Fibroblast of lung (primary cell): ENCODE results near the gene TEX52. TPM values are rescaled to one million over a fixed set of nuclear protein-coding genes. Genes with fewer than 3 reads are reported as not detected.
A peak's percentile ranks its signal among the peaks of the same experiment; 100 is the strongest.

Source experiments
- DNase-seq, 2 donors: peaks; one replicate each; pipeline versions ENCODE4 v3.0.0 to v3.0.0-alpha.2; 2010; ENCODE audit warnings: low read depth in 2 of 2
- H2AFZ ChIP-seq: 2 replicates; pipeline ENCODE4 v1.5.1; 2012; ENCODE audit warnings: low read length, control low read depth, inconsistent platforms
- H3K27ac ChIP-seq: 2 replicates; pipeline ENCODE4 v1.5.1; 2011; ENCODE audit warnings: low read length, control low read depth; ENCODE audit not compliant: insufficient read depth
- H3K27me3 ChIP-seq: 2 replicates; pipeline ENCODE4 v1.5.1; 2011; ENCODE audit warnings: mild to moderate bottlenecking, low read length; ENCODE audit not compliant: control insufficient read depth, insufficient read depth
- H3K36me3 ChIP-seq: 2 replicates; pipeline ENCODE4 v1.5.1; 2011; ENCODE audit warnings: low read length; ENCODE audit not compliant: control insufficient read depth, insufficient read depth
- H3K4me1 ChIP-seq: 2 replicates; pipeline ENCODE4 v1.5.1; 2011; ENCODE audit warnings: low read length; ENCODE audit not compliant: control insufficient read depth, insufficient read depth; ENCODE audit errors: extremely low read depth
- H3K4me2 ChIP-seq: 2 replicates; pipeline ENCODE4 v1.5.1; 2011; ENCODE audit warnings: low read length, control low read depth; ENCODE audit not compliant: insufficient read depth; ENCODE audit errors: extremely low read depth
- H3K4me3 ChIP-seq, 4 experiments: fragments of 200-600 bp in 1 of 4; sonication (generic) in 1 of 4; replicated peaks in 1 of 4; 2 replicates each; pipeline ENCODE4 v1.5.1; 2011 to 2016; ENCODE audit warnings: low read length in 4 of 4, low read depth in 3 of 4, mild to moderate bottlenecking in 3 of 4, control low read depth in 2 of 4, inconsistent platforms in 1 of 4, mixed read lengths in 1 of 4; ENCODE audit not compliant: insufficient read depth in 1 of 4; ENCODE audit errors: control extremely low read depth in 1 of 4
- H3K79me2 ChIP-seq: 2 replicates; pipeline ENCODE4 v1.5.1; 2012; ENCODE audit warnings: mild to moderate bottlenecking, low read length, inconsistent platforms; ENCODE audit not compliant: control insufficient read depth, insufficient read depth
- H3K9ac ChIP-seq: 2 replicates; pipeline ENCODE4 v1.5.1; 2011; ENCODE audit warnings: mild to moderate bottlenecking, low read length, control low read depth; ENCODE audit not compliant: insufficient read depth
- H3K9me3 ChIP-seq: 2 replicates; pipeline ENCODE4 v1.5.1; 2012; ENCODE audit warnings: low read depth, low read length; ENCODE audit not compliant: control insufficient read depth, insufficient read depth
- H4K20me1 ChIP-seq: 2 replicates; pipeline ENCODE4 v1.5.1; 2011; ENCODE audit warnings: low read length; ENCODE audit not compliant: control insufficient read depth, insufficient read depth; ENCODE audit errors: extremely low read depth
- CTCF ChIP-seq, 2 donors: IDR thresholded peaks in 1 of 2; conservative IDR thresholded peaks in 1 of 2; 1 replicate in 1 of 2; 2 replicates in 1 of 2; pipeline ENCODE4 v1.5.1; 2011 to 2012; ENCODE audit warnings: low read length in 2 of 2, control low read depth in 1 of 2, inconsistent platforms in 1 of 2, low read depth in 1 of 2, mild to moderate bottlenecking in 1 of 2
- EZH2 ChIP-seq: IDR thresholded peaks from 2 replicates; pipeline ENCODE4 v1.5.1; 2012; ENCODE audit warnings: low read length, control low read depth, mild to moderate bottlenecking; ENCODE audit errors: missing control alignments
- polyA plus RNA-seq, 2 donors: library from polyadenylated mRNA; depleted of rRNA in 1 of 2; stranded (reverse) in 1 of 2; unstranded in 1 of 2; fragments of >200 nt; gene quantifications; 2 replicates each; pipeline ENCODE4 v1.2.1, GENCODE V29; 2011 to 2012; ENCODE audit warnings: missing spikeins in 1 of 2
- total RNA-seq: library from RNA; depleted of rRNA; stranded (reverse); fragments of >200 nt; gene quantifications from 2 replicates; pipeline ENCODE4 v1.2.1, GENCODE V29; 2014

The TEX52 gene
- total and polyA plus RNA-seq, 2 donors (not counting 1 experiment from before 2014, with no cell fraction given) = not detected

DNA sequence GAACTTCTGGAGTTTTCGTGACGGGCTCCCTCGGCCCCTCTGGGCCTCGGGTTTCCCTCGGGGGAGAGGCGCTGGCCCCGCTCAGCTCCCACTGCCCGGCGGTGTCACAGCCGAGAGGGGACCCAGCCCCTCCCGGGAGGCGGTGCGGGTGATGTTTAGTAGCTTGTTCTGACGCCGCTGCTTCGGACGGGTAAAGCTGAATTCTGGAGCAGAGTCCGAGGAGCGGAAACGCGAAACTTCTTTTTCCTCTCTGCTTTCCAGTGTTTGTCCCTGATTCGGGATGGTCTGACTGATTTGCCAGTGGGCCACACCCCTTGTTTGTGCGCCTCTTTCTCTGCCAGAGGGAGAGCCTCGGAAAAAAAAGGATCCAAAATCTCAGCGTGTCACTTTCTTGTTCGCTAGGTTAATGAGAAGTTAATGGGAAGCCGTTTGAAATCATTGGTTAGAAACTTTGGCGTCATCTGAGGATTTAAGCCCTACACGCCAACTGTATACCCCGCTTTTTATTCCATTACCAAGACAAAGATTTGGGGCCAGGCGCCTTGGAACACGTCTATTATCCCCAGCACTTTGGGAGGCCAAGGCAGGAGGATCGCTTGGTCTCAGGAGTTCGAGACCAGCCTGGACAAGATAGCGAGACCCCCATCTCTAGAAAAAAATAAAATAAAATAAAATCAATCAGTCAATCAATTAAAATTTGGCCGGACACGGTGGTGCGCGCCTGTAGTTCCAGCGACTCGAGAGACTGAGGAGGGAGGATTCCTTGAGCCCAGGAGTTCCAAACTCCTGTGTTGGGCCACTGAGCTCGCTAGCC, 34.6 kb upstream of the TEX52 start:
- H2AFZ ChIP-seq = peak overlapping the region; percentile 7
- H3K9me3 ChIP-seq = no peaks in the 10 kb centered on the region
- no peaks in the 10 kb centered on the region for H3K36me3 ChIP-seq
- peak overlapping the region; percentile 80 to 92 (median 90) for H3K4me3 ChIP-seq
- H3K4me2 ChIP-seq = peak overlapping the region; percentile 83
- peaks cover 5% of the 10 kb centered on the region for H3K4me1 ChIP-seq
- H3K27ac ChIP-seq = peak overlapping the region; percentile 92
- TF ChIP-seq CTCF (conservative IDR thresholded peaks at IDR 0.05 in 1 of 2, IDR thresholded peaks at IDR 0.05 in 1 of 2; ENCODE audit: low read depth in 1 of 2, low read length in 2 of 2) (no peak), EZH2 (no peak)
- no peaks in the 10 kb centered on the region for H4K20me1 ChIP-seq
- peak overlapping the region; percentile 92 for H3K9ac ChIP-seq
- peaks cover 39% of the 10 kb centered on the region for H3K79me2 ChIP-seq
- H3K27me3 ChIP-seq = no peaks in the 10 kb centered on the region
- peak; percentile 60 to 70 for DNase-seq

- Histone ChIP-seq H3K4me2 (peak within 1 kb of the TSS; percentile 91), H3K9me3 (no peaks in the 10 kb centered on the region), H3K4me3 (peak within 1 kb of the TSS; percentile 80 to 92 (median 90)), H3K9ac (peak within 1 kb of the TSS; percentile 92), H3K79me2 (peaks cover 31% of the 10 kb centered on the region), H3K36me3 (no peaks in the 10 kb centered on the region), H3K27ac (peak within 1 kb of the TSS; percentile 92), H3K4me1 (peaks cover 5% of the 10 kb centered on the region), H4K20me1 (no peaks in the 10 kb centered on the region), H2AFZ (peak within 1 kb of the TSS; percentile 88), H3K27me3 (no peaks in the 10 kb centered on the region)
- TF ChIP-seq CTCF (conservative IDR thresholded peaks at IDR 0.05 in 1 of 2, IDR thresholded peaks at IDR 0.05 in 1 of 2; ENCODE audit: low read depth in 1 of 2, low read length in 2 of 2) = peak; percentile 10 to 13
- TF ChIP-seq EZH2 = no peak
- peak; percentile 96 to 97 for DNase-seq
Observed at GRCh38 chr12:2890388-2891239, 33.8 kb upstream of the TEX52 start, which contains the start of gene TULP3. TSS of gene TULP3 (plus strand) at chr12:2890891. CDS start at chr12:2890948, 57 bp downstream.

DNA sequence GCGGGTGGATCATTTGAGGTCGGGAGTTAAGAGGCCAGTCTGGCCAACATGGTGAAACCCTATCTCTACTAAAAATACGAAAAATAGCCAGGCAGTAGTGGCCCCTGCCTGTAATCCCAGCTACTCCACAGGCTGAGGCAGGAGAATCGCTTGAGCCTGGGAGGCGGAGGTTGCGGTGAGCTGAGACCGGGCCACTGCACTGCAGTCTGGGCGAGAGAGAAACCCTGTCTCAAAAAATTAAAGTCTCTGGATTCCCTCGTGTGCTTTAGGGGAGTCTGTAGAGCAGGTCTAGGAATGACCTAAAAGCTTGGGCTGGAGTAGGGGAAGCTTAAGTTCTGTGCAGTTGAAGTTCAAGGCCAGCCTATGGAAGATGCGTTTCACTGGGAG, 33.2 kb upstream of the TEX52 start:
- Histone ChIP-seq H3K36me3 (no peaks in the 10 kb centered on the region), H3K4me3 (peak overlapping the region; percentile 35 to 92 (median 38)), H4K20me1 (no peaks in the 10 kb centered on the region), H3K4me2 (peak overlapping the region; percentile 91), H3K27ac (peak overlapping the region; percentile 89), H3K9ac (peak overlapping the region; percentile 81), H3K4me1 (peaks cover 5% of the 10 kb centered on the region), H3K9me3 (no peaks in the 10 kb centered on the region), H2AFZ (peak overlapping the region; percentile 88), H3K79me2 (peaks cover 25% of the 10 kb centered on the region), H3K27me3 (no peaks in the 10 kb centered on the region)
- TF ChIP-seq CTCF (conservative IDR thresholded peaks at IDR 0.05 in 1 of 2, IDR thresholded peaks at IDR 0.05 in 1 of 2; ENCODE audit: low read depth in 1 of 2, low read length in 2 of 2) = no peak
- TF ChIP-seq EZH2 = no peak
- no peak for DNase-seq
